Left lung (tissue), 10 donors: ENCODE measurements around the gene ITGAX. TPM values are rescaled to one million over a fixed set of nuclear protein-coding genes. Genes with fewer than 3 reads are reported as not detected.

ENCODE experiments used
- ATAC-seq: fragments of 200-7000 bp; cut with Tn5 transposase; one replicate; pipeline ENCODE4 v1.9.1; 2020; ENCODE audit warnings: moderate library complexity
- DNase-seq, 4 donors: peaks; one replicate each; pipeline ENCODE4 v3.0.0-alpha.2; 2013 to 2020
- H3K27ac ChIP-seq, 2 donors: fragments of 200-600 bp; sonication (generic) in 1 of 2; one replicate each; pipeline versions ENCODE4 v1.5.0 to v1.8.0; 2020 to 2021
- H3K27me3 ChIP-seq, 2 donors: fragments of 200-600 bp; sonication (generic) in 1 of 2; one replicate each; pipeline versions ENCODE4 v1.5.0 to v1.8.0; 2020 to 2021
- H3K36me3 ChIP-seq, 2 donors: fragments of 200-600 bp; sonication (generic) in 1 of 2; one replicate each; pipeline versions ENCODE4 v1.5.0 to v1.8.0; 2020 to 2021
- H3K4me1 ChIP-seq, 2 donors: fragments of 200-600 bp; one replicate each; pipeline ENCODE4 v1.8.0; 2021
- H3K4me3 ChIP-seq, 2 donors: fragments of 200-600 bp; sonication (generic) in 1 of 2; one replicate each; pipeline versions ENCODE4 v1.5.0 to v1.8.0; 2020 to 2021; ENCODE audit warnings: mild to moderate bottlenecking in 1 of 2
- H3K9me3 ChIP-seq, 2 donors: fragments of 200-600 bp; sonication (generic) in 1 of 2; one replicate each; pipeline versions ENCODE4 v1.5.0 to v1.8.0; 2020 to 2021
- intact Hi-C, 2 donors: fragments of 100-400 bp; cut with DNase I; formaldehyde crosslinking; loops; one replicate each; pipeline versions ENCODE4 v1.11.2 to v1.14.2; 2022
- polyA plus RNA-seq, 6 donors: library from polyadenylated mRNA; unstranded; fragments of 120-200 nt; gene quantifications; one replicate each; pipeline ENCODE4 v1.2.1, GENCODE V29; 2013; ENCODE audit not compliant: insufficient read length in 6 of 6
- total RNA-seq, 2 donors: library from RNA; stranded (reverse); fragmentation: NEBNext Ultra II Directional; extraction: Animal tissue kit (Norgen Biotek cat#: 25700); gene quantifications; one replicate each; pipeline ENCODE4 v1.2.1, GENCODE V29; 2021
- TF ChIP-seq, protein P1 (sequence below), 2 donors: fragments of 200-600 bp; sonication (generic) in 1 of 2; IDR thresholded peaks; one replicate each; pipeline versions ENCODE4 v1.5.0 to v1.8.0; 2021; ENCODE audit warnings: antibody characterized with exemption in 2 of 2
- donor health status: DM: no; HTN: yes; CAD: no.
- donor health status: DM: no; HTN: no; CAD: no.

ITGAX gene
- total and polyA plus RNA-seq, 8 donors: 0.94 to 134 (median 1.8) TPM

DNA sequence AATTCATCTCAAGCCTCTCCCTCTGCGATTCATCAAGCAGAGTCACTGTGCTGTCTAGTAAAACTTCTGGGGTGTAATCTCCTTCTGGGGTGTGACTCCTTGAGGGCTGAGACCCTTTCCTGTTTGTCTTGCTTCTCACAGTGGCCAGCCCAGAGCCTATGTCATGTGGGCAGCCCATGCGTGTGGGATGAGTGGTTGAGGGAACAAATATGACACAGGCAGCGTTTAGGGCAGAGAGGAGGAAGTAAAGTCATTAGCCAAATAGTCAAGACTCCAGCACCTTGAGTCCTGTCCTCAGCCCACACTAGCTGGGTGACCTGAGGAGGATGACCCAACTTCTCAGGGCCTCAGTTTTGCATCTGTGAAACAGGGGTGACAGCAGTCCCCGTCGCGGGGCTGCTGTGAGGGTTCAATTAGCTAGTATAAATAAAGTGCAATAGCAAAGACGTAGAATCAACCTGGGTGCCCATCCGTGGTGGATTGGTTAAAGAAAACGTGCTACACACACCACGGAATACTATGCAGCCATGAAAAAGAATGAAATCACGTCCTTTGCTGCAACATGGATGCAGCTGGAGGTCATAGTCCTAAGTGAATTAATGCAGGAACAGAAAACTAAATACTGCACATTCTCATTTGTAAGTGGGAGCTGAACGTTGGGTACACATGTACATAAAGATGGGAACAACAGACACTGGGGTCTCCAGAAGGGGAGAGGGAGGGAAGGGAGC lies 4.5 kb upstream of the ITGAX start:
- Histone ChIP-seq H3K27ac (peak overlapping the region; percentile 5 to 89), H3K9me3 (no peaks in the 10 kb centered on the region), H3K4me3 (no peak overlapping the region), H3K4me1 (peaks cover 0 to 55% of the 10 kb centered on the region in 2 donors), H3K36me3 (no peaks in the 10 kb centered on the region), H3K27me3 (peaks cover 0 to 4% of the 10 kb centered on the region in 2 donors)
- ATAC-seq: peak; percentile 50
- intact Hi-C loops: no loop called here
- DNase-seq: peak in 1 of 4 donors; percentile 79
- TF ChIP-seq, protein P1, sequence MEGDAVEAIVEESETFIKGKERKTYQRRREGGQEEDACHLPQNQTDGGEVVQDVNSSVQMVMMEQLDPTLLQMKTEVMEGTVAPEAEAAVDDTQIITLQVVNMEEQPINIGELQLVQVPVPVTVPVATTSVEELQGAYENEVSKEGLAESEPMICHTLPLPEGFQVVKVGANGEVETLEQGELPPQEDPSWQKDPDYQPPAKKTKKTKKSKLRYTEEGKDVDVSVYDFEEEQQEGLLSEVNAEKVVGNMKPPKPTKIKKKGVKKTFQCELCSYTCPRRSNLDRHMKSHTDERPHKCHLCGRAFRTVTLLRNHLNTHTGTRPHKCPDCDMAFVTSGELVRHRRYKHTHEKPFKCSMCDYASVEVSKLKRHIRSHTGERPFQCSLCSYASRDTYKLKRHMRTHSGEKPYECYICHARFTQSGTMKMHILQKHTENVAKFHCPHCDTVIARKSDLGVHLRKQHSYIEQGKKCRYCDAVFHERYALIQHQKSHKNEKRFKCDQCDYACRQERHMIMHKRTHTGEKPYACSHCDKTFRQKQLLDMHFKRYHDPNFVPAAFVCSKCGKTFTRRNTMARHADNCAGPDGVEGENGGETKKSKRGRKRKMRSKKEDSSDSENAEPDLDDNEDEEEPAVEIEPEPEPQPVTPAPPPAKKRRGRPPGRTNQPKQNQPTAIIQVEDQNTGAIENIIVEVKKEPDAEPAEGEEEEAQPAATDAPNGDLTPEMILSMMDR (IDR thresholded peaks at IDR 0.05): no peak

DNA sequence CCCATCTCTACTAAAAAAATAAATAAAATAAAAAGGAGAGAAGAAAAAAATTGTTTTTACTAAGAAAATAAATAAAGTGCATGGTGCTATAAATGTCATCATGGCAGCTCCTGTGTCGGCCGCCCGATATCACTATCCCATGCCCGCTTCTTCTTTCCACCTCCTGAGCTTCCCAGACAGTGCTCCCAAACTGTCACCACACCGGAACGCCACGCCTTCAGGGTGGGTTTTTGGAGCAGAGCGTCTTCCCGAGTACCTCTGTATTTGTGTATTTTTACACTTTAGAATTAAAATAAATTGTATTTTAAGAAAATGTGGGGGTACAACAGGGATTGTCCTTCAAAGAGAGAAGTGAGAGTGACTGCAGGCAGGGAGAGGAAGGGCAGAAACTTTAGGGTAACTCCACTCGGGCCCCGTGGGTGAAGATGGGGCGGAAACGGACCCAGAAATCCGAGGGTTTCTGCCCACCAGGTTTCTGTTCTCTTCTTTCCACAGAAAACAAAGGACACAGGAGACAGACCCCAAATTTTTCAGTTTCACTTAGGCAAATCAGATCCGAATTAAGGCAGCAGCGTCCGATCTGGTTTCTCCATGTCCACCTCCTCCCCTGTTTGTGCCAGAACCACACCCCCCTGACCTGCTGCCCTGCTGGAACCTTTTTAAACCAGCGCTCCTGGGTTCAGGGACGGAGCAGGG lies 3.6 kb upstream of the ITGAX start:
- Histone ChIP-seq H3K9me3 (no peaks in the 10 kb centered on the region), H3K27ac (peak overlapping the region; percentile 73 to 89), H3K4me3 (no peak overlapping the region), H3K4me1 (peaks cover 0 to 55% of the 10 kb centered on the region in 2 donors), H3K27me3 (peaks cover 0 to 4% of the 10 kb centered on the region in 2 donors), H3K36me3 (no peaks in the 10 kb centered on the region)
- intact Hi-C loops: no loop called here
- ATAC-seq (no peak), DNase-seq (no peak)
- TF ChIP-seq, protein P1 (IDR thresholded peaks at IDR 0.05): no peak

DNA sequence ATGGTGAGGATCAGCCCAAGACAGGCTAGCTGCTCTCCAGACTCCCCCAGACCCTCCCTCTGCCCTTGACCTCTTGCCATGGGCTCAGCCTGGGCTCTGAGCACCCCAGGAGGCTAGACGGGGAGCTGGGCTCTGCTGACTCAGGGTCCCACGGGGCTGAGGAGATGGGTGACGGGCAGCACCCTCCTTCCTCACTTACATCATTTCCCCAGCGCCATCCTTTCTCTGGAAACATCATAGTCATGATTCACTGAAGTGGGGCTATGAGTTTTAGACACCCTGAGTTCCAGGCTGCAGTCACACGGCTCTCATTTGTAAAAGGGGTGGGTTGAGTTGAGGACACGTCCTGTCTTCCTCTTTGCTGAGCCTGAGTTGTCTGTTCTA lies 3.0 kb upstream of the ITGAX start:
- Histone ChIP-seq H3K27ac (peak overlapping the region; percentile 73 to 89), H3K4me1 (peaks cover 0 to 55% of the 10 kb centered on the region in 2 donors), H3K27me3 (peaks cover 0 to 4% of the 10 kb centered on the region in 2 donors), H3K36me3 (no peaks in the 10 kb centered on the region), H3K9me3 (no peaks in the 10 kb centered on the region), H3K4me3 (no peak overlapping the region)
- TF ChIP-seq, protein P1 (IDR thresholded peaks at IDR 0.05): no peak
- ATAC-seq: peak; percentile 48
- intact Hi-C loops: no loop called here
- peak in 2 of 4 donors; percentile 79 to 89 for DNase-seq

DNA sequence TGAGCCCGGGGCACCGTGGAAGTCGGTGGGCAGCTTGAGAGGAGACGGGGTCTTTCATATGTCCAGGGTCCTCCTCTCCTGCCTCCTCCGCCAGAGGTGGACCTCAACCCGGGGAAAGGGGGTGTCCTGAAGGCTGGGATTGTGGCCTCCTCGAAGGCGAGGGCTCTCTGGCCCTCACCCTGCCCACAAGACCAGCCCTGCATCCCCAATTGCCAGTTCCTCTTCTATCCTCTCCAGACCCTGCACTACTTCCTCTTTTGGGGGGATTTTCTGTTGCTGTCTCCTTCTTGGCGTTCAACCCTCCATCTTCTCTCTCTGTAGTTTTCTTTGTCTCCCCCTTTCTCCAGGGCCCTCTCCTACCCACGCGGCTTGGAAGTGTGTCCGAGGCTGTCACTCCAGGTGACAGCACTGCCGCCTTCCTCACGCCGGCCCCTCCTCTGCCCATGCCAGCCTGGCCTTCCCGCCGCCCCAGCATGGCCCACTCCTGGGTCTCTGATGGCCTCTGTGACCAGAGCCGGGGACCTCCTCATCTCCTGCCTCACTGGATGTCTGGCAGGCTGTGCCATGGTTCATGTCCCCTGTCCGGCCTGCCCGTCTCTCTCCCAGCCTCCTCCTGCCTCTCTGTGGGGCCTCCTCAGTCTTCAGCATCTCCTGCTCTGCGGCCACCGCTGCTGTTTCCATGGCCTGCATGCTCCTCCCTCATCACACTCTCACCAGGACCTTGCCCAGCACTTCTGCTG lies 2.4 kb upstream of the ITGAX start:
- no peak overlapping the region for H3K4me3 ChIP-seq
- H3K27me3 ChIP-seq: peaks cover 0 to 4% of the 10 kb centered on the region in 2 donors
- ATAC-seq (peak; percentile 47), DNase-seq (peak in 2 of 4 donors; percentile 70 to 82)
- peaks cover 0 to 62% of the 10 kb centered on the region in 2 donors for H3K4me1 ChIP-seq
- H3K9me3 ChIP-seq: no peaks in the 10 kb centered on the region
- no peaks in the 10 kb centered on the region for H3K36me3 ChIP-seq
- peak overlapping the region; percentile 73 to 89 for H3K27ac ChIP-seq
- TF ChIP-seq, protein P1 (IDR thresholded peaks at IDR 0.05): no peak
- intact Hi-C loops: no loop called here
